ENCODE results near the gene CRHBP.
"Not testable (repeated sequence)": the region's sequence is repeated elsewhere in the genome, so short reads cannot be mapped to it uniquely, and the experiment has no call there.

Gene CRHBP

GRCh38 chr5:76958991-76959767 lies 6.3 kb downstream of the CRHBP start:
- no peak for DNase-seq (ENCODE audit: low read depth)

- DNase-seq (ENCODE audit: low read depth) = no peak
These were observed 7.3 kb downstream of the CRHBP start for GRCh38 chr5:76960004-76960625.

- DNase-seq (ENCODE audit: low read depth) = no peak
These were observed 11.2 kb downstream of the CRHBP start for GRCh38 chr5:76964060-76964459.

- DNase-seq (ENCODE audit: low read depth) = no peak
These were observed 18.7 kb downstream of the CRHBP start for GRCh38 chr5:76971511-76971910.

GRCh38 chr5:76972689-76973088 lies 19.8 kb downstream of the CRHBP start:
- no peak for DNase-seq (ENCODE audit: low read depth)

- no peak for DNase-seq (ENCODE audit: low read depth)
These were observed 21.9 kb downstream of the CRHBP start for GRCh38 chr5:76974785-76975184.

GRCh38 chr5:76978869-76979268 lies 26.0 kb downstream of the CRHBP start:
- DNase-seq (ENCODE audit: low read depth) = no peak

GRCh38 chr5:76980518-76981144 lies 27.8 kb downstream of the CRHBP start:
- no peak for DNase-seq (ENCODE audit: low read depth)

GRCh38 chr5:76982450-76982849 lies 29.6 kb downstream of the CRHBP start:
- DNase-seq (ENCODE audit: low read depth) = no peak

GRCh38 chr5:76983468-76983867 lies 30.6 kb downstream of the CRHBP start:
- no peak for DNase-seq (ENCODE audit: low read depth)

GRCh38 chr5:76986825-76987526 lies 34.1 kb downstream of the CRHBP start:
- no peak for DNase-seq (ENCODE audit: low read depth)

GRCh38 chr5:76990899-76991459 lies 38.1 kb downstream of the CRHBP start:
- DNase-seq (ENCODE audit: low read depth) = no peak

- not testable (repeated sequence) for DNase-seq (ENCODE audit: low read depth)
These were observed 40.6 kb downstream of the CRHBP start for GRCh38 chr5:76993436-76993835.

GRCh38 chr5:76994337-76994736 lies 41.5 kb downstream of the CRHBP start:
- DNase-seq (ENCODE audit: low read depth) = no peak

- DNase-seq (ENCODE audit: low read depth) = not testable (repeated sequence)
These were observed 45.4 kb downstream of the CRHBP start for GRCh38 chr5:76998251-76998650.

GRCh38 chr5:76999451-76999850 lies 46.6 kb downstream of the CRHBP start:
- DNase-seq (ENCODE audit: low read depth) = no peak

- DNase-seq (ENCODE audit: low read depth) = no peak
These were observed 50.4 kb downstream of the CRHBP start for GRCh38 chr5:77003246-77003645.

- DNase-seq (ENCODE audit: low read depth) = no peak
These were observed 53.3 kb downstream of the CRHBP start for GRCh38 chr5:77006124-77006523.

GRCh38 chr5:77008413-77008812 lies 55.6 kb downstream of the CRHBP start:
- no peak for DNase-seq (ENCODE audit: low read depth)

- DNase-seq (ENCODE audit: low read depth) = no peak
These were observed 57.4 kb downstream of the CRHBP start for GRCh38 chr5:77010243-77010642.

GRCh38 chr5:77011498-77011897 lies 58.7 kb downstream of the CRHBP start:
- DNase-seq (ENCODE audit: low read depth) = no peak

GRCh38 chr5:77012601-77013000 lies 59.8 kb downstream of the CRHBP start:
- no peak for DNase-seq (ENCODE audit: low read depth)

Measured in activated T-cell treated with anti-CD3 and anti-CD28 coated beads for 24 hours (primary cell).